HG03460 (cell line): ENCODE results near the gene LTA4H.
"Not testable (repeated sequence)": the region's sequence is repeated elsewhere in the genome, so short reads cannot be mapped to it uniquely, and the experiment has no call there.

Source experiments
- ATAC-seq: cut with Tn5 transposase; IDR thresholded peaks from one replicate; pipeline ENCODE4 v1.9.1; 2021; ENCODE audit not compliant: unreplicated experiment

Gene LTA4H

GRCh38 chr12:95995238-95996031 is 40.0 kb downstream of the LTA4H start:
- no peak for ATAC-seq

GRCh38 chr12:95994476-95994875 is 40.9 kb downstream of the LTA4H start:
- ATAC-seq, result no peak

GRCh38 chr12:95993907-95994306 is 41.5 kb downstream of the LTA4H start:
- no peak for ATAC-seq

DNA sequence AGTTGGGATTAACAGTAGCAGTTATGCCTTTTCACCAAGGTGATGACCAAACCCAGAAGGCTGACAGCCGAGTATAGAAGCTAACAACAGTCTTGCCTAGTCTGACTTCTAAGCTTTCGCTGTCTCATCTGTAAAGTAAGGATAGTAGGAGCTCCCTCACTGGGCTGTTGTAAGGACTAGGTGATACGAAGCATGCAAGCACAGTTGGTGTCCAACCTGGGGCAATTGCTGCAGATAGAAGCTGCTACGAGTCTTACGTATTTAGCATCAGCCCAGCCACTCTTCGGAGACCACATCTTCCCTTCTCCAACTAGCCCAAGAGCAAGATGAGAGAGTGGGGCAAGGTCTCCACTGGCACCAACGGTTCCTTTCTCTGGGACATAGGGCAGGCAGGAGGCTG is 45.3 kb downstream of the LTA4H start:
- ATAC-seq, result no peak

DNA sequence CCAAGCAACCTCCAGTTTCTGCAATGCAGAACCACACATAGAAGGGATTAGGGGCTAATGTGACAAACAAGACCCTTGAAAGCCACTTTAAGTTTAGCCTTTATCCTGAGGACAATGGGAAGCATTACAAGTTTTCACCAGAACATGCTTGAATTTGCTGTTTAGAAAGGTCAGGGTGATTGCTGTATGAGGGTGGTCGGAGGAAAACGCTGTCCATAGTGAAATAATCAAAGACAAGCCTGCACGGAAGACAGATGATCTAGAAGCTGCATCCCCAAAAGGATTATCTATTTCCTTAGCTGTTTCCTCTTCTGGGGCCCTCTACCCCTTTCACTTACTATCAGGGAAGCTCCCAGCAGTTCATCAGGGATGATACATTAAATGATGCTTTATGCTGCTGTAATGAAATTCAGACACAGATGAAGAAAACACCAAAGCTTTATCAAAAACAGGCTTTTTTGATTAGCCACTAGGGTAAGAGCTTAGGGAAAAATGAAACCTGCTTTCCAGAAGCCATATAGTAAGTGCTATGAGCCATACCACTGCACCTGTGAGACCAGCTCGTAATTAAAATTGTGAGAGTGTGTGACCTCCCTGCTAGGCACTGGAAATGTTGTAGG is 45.8 kb downstream of the LTA4H start:
- no peak for ATAC-seq

DNA sequence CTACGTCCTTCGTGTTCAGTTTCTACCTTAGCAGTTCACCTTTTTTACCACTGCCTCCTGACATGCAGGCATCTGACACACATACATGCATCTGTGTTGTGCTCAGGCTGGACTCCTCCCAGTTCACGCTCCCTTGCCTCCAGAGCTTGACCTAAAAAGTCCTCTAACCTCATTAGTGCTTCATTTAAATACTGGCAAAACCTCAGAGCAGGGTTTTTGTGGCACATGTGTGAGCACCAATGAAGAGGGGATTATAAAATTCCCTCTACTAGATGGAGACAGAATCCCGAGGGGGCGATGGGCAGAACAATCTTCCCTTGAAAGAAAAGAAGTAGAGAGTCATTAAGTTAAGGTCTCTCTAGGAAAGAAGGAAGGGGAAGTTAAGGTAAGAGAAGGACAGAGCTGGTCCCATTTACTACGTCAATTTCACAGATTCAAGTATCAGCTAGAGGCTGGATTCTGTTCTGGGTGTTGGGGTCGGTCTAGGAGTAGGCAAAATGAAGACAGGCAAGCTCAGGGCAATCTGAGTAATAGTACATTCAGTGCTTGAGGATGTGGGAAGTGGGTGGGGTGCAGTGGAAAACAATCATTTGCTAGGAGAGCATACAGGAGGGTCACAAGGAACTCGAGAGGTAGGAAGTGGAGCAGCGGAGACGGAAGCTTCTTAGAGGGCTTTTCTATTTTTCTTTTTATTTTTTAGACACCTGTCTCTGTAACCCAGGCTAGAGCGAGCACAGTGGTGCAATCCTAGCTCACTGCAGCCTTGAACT is 46.7 kb downstream of the LTA4H start:
- ATAC-seq, result no peak

GRCh38 chr12:95986635-95987570 is 48.5 kb downstream of the LTA4H start:
- no peak for ATAC-seq

DNA sequence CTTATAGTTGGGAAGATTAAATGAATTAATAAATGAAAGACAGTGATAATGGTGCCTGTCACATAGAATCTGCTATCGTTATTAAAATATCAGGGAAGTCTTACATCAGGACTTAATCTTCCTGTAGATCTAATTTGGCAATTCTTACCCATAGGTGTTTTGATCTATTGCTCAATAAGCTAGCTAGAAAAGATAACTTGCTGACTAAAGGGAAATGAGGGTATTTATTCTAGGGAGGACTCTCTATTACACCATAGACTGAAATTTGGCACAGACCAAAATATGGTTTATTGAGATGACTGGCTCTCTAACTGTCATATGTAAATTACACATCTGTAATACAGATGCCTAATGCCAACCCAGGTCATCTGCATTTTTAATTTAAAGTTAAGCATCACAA is 50.7 kb downstream of the LTA4H start:
- no peak for ATAC-seq

DNA sequence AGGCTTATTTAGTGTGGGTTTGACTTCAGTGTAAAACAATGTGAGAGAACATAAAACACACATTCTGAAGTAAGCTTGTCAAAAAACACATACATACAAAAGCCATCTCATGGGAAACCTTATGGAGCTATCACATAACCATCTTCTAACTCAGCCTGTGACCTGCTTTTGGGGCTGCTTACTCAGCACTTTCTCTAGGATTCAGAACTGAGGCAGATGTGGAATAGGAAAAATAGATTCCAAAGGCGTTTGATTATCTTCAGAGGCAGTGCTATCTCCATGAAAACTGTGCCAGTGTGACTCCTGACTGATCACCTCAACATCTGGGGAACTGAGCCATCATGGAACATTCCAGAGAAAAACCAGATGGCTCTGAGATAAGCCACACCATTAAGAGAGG is 52.8 kb downstream of the LTA4H start:
- ATAC-seq, result no peak

GRCh38 chr12:95980437-95980836 is 55.0 kb downstream of the LTA4H start:
- no peak for ATAC-seq

- no peak for ATAC-seq
These were observed 56.6 kb downstream of the LTA4H start for GRCh38 chr12:95978774-95979173.

GRCh38 chr12:95978351-95978750 is 57.0 kb downstream of the LTA4H start:
- no peak for ATAC-seq

- no peak for ATAC-seq
These were observed 57.6 kb downstream of the LTA4H start for GRCh38 chr12:95977764-95978305.

GRCh38 chr12:95976416-95976832 is 59.0 kb downstream of the LTA4H start:
- ATAC-seq, result no peak

DNA sequence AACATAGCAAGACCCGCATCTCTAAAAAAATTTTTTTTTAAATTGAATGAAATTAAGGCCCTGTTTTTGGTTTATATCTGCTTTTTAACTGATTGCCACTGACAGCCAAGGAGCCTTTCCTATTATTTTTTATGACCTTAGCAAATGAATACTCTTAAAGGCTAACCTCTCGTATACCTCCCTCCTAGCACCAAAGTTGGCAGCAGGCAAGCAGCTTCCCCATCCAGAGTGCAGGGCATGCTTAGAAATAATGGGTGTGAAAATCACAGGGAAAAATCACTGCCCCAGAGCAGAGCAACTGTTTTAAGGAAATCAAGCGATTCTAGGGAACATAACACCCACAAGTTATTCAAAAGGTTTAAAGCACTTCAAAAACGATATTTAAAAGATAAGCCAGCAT is 59.9 kb downstream of the LTA4H start:
- ATAC-seq, result no peak

GRCh38 chr12:95974358-95974757 is 61.0 kb downstream of the LTA4H start:
- no peak for ATAC-seq

DNA sequence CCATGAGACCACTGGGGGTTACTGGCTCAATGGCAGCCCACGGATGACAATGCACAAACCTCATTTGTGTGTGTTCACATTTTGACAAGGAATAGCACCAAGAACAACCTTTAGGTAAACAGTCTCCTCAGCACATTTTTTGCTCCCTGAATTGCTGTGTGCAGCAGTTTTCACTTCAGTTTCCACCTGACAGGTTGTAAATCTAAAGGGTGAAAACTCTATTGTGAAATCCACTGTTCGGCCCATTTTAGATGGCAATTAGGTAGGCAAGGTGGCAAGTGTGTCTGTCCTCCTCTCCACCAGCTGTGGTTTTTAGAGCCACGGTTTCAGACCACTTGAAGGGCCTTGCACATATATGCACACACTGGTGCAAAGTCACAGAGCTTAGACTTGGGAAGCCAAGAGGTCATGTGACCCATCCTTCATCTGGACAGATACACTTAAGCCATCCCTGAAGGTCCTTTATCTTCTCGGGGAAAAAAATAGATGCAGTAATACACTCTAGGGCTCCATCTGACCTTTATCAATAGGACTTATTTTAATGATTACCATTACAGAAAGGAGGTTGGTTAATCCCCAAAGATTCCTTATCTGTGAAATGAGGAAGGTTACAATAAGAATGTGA is 62.4 kb downstream of the LTA4H start:
- ATAC-seq, result no peak

DNA sequence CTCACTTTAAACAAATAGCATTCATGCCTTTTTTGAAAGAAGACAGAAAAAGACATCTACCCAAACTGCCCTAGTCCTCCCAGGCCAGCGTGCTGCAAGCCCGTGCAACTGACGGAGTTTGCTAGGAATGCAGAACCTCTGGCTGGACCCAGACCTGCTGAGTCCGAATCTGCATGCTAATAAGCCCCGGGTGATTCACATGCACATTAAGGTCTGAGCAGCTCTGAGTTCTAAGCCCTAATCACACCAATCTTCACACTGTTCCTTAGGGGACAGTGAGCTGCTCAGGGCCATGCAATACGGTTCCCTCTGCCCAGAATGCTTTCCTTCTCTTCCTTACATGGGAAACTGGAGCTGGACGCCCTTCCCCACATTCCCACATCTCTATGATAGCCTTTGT is 64.5 kb downstream of the LTA4H start:
- ATAC-seq, result no peak

DNA sequence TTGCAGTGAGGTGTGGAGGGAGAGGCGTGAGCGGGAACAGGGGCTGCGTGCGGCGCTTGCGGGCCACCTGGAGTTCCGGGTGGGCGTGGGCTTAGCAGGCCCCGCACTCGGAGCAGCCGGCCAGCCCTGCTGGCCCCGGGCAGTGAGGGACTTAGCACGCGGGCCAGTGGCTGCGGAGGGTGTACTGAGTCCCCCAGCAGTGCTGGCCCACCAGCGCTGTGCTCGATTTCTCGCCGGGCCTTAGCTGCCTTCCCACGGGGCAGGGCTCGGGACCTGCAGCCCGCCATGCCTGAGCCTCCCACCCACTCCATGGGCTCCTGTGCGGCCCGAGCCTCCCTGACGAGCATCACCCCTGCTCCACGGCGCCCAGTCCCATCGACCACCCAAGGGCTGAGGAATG is 66.3 kb downstream of the LTA4H start:
- ATAC-seq, result not testable (repeated sequence)

DNA sequence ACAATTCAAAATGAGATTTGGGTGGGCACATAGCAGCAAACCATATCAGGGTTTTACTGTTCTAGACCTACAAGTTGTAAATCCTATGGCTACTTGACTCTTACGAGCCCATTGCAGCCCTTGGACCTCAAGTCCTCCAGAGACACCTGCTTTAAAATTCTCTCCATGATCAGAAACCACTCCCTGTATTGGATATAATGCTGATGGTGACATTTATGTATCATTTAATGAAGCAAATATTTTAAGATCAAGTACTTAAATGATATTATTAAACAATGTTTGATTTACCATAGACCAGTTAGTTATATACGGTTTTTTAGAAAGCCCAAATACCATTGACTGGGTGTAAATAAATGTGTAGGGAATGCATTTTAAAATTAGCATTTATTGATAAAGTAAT is 68.1 kb downstream of the LTA4H start:
- no peak for ATAC-seq
